Suppressor macrophage treated with lipopolysaccharide for 4 hours (primary cell): ENCODE results near the gene LIX1L.

Experiments
- DNase-seq: peaks from one replicate; pipeline ENCODE4 v3.0.0-alpha.2; 2020

The LIX1L gene

DNA sequence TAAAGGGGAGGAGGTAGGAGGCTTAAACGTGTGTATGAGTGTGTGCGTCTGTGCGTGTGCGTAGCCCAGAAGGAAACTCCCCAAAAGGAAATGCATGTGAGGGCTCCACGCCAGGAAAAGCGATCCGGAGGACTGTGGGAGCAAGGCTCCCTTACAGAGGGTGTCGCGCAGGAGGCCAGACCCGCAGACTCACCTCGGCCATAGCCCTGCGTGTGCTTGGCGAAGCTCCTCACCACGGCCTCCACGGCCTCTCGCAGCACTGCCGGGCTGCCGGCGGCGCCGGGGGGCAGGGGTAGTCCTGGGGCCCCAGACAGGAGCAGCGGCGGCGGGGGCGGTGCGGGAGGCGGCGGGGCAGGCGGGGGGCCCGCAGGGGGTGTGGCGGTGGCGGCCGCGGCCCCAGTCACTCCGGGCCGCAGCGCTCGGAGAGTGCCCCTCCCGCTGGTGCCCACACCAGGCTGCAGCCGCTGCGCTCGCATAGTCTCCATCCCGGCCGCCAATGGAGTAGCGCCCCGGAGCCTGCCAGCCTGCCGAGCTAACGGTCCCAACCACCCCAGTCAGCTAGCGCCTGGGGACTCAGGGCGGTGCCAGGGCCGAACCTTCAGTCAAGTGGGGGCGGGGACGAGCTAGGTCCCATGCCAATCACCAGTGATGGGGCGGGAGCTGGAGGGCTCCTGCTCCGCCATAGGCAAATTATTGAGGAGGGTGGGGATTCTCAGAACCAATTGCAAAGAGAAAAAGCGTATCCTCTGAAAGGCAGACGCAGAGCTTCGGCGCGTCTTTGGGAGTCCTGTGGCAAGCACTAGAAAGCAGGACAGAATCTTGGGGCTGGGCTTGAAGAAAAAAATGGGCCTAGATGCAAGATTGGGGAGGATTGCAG, at the start of gene LIX1L:
TSS of gene LIX1L (minus strand) at position 575 of the 877 bp plus-strand sequence. CDS start at position 485, 90 bp downstream.
- peak; percentile 97 for DNase-seq

DNA sequence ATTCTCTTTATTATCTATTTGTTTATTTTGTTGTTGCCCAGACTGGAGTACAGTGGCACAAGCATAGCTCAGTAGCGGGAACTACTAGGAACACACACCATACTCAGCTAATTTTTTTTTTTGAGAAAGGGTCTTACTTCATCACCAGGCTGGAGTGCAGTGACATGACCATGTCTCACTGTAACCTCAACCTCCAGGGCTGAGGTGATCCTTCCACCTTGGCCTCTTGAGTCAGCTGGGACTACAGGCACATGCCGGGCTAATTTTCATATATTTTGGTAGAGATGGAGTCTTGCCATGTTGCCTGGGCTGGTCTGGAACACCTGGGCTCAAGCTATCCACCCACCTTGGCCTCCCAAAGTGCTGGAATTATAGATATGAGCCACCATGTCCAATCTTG, 43.9 kb upstream of the LIX1L start:
- DNase-seq = no peak

DNA sequence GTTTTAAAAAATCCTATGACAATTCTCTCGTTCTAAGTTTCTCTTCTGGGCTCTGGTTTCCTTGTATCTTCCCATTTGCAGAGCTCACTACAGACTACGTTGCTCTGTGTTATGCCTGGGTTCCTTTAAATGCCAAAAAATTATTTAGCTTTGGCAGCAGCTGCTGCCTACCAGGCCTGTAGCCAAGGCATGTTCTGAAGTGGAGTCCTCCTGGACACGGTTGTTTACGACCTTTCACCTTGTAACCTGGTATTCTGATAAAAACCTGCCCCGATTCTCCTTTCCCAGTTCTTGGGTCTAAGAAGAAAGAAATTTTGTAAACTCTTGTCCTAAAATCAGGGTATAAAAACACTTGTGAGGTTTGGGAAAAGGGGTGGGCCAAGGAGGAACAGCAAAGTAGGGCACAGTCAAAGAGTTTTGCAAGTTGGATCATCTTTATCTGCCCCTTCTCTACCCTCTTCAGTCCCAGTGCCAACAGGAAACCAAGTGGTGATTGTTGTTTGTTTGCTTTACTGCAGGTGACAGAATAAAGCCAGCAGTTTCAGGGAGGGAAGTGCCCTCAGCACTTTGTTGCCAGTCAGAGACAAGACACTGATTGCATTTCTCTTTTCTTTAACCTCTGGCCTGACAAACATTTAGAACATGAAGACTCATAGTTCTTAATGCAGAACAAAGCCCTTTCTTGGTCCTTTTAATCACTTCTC, 41.7 kb upstream of the LIX1L start:
- DNase-seq = peak; percentile 41

DNA sequence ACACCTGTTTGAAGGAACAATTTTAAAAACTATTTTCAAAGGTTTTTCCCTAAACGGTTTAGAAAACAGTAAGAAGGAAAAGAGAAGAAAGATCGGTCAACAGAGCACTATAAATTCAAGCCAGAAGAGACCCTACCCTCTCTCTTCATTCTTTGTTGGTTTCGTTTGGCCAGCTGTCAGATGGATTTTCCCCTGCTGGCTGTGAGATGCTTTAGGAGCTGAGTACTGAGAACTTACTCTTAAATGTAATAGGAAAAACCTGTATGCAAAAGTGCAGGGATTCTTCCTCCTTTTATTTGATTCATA, 39.9 kb upstream of the LIX1L start:
- DNase-seq = no peak

DNA sequence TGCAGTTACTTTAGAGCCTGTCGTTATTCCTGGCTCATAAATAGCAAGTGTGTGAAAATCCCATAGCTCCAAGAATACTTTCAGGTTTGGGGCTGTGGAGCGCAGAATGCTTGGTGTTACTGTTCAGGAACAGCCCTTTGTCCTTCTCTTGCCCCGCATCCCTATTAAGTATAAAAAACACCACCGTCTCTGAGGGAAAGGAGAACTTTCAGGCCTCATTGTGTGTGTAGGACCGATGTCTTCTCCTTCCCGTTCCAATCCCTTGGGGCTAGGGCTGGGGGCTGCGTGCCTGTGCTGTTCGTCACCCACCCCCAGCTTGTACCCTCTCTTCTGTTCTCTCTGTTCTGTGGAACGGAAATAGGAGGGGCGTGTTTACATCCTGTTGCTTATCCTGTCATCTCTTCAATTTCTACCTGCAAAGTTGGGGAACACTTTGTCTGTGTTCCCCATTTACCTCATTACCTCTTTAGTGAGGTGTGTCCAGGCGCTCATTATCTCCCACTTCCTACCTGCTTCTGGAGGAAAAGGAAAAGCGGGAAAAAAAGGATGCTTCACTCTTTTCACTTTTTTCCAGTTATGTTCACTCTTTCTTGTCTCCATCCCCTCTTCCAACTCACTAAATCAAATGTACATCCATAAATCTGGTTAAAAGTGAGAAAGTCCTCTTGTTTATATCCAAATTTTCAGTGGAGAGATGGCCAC, 39.4 kb upstream of the LIX1L start:
- no peak for DNase-seq

DNA sequence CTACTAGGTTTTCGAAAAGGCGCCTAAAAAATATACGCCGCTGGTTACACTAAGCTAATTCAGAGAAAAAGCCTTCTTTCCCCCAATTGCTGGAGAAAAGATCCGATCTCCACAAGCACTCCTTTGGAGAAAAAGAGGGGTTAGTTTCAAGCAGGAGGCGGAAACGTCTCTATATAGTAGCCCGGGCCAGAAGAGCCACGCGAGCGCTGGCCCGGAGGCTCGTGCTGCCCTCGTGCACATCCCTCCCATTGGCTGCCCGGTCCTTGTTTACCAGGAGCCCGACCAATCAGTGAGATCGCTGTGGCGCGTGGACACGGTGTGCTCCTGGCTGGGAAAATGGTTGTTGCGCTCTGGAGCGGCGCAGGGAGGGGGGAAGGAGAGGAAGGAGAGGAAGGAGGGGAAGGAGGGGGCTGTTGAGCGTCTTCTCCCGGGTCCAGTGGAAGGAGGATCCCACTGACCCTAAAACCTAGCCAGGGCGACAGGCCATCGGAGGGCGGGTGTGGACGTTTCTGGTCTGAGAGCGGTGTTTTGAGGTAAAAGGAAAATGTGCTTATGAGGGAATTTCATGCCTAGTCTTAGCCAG, 38.7 kb upstream of the LIX1L start, which contains the start of gene TXNIP:
TSS of gene TXNIP (minus strand) at position 147 of the 583 bp plus-strand sequence. CDS start 313 bp downstream, outside the sequence.
- DNase-seq = peak; percentile 97

GRCh38 chr1:145995964-145996432, 38.2 kb upstream of the LIX1L start:
- no peak for DNase-seq

GRCh38 chr1:145995148-145995881, 37.5 kb upstream of the LIX1L start:
- peak; percentile 34 for DNase-seq

DNA sequence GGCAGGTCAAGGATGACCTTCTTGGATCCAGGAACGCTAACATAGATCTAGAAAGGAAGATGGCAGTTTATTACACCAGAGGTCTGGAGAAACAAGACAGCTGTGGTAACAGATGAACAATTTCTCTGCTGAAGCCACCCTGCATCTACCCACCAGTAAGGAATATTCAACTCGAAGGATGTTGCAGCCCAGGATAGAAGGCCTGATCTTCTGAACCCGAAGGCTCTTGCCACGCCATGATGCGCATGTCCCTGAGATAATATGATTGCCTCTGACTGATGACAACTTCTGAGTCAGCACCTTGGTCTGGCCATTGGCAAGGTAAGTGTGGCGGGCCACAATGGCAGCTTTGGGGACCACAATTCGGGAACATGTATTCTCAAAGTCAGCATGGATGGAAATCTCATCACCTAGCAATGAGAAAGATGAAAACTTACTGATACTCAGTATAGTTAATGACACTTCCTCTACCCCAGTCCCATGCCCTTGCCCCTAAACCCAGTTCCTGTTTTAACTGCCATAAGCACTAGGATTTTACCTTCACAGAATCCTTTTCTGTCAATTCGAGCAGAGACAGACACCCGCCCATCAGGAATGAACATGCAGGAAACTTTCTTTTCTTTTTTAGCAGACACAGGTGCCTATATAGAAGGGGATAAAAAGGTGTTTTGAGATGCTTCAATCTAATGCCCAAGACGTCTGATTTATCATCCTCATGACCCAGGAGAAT, 36.7 kb upstream of the LIX1L start:
- DNase-seq = peak; percentile 44

DNA sequence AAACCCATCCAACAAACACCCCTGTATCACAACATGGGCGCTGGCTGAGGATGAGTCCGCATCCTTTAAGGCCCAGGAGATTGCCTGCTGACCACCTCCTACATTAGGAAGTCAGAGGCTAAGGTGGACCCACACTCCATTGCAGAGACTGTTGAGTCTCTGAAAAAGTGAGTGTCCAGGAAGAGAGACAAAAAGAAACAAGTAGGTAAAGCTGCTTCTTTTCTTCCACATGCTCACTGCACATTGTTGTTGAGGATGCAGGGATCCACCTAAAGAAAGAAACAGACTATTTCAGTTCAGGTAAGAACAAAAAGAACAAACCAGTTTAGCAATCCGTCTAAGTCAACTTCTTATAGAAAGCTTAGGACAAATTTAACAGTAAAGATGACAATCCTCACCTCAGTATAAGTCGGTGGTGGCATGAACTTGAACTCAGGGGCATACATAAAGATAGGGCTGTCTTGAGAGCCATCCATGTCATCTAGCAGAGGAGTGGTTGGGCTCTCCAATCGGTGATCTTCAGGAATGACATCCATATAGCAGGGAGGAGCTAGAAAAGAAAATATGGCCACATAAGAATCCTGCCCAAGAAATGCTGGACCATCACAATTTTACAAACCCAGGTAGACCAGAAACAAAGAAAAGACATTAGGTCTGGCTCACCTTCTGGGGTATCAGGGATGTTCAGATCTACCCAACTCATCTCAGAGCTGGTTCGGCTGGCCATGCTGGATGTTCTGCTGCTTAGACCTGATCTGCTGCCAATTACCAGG, 36.0 kb upstream of the LIX1L start:
- DNase-seq = peak; percentile 34

DNA sequence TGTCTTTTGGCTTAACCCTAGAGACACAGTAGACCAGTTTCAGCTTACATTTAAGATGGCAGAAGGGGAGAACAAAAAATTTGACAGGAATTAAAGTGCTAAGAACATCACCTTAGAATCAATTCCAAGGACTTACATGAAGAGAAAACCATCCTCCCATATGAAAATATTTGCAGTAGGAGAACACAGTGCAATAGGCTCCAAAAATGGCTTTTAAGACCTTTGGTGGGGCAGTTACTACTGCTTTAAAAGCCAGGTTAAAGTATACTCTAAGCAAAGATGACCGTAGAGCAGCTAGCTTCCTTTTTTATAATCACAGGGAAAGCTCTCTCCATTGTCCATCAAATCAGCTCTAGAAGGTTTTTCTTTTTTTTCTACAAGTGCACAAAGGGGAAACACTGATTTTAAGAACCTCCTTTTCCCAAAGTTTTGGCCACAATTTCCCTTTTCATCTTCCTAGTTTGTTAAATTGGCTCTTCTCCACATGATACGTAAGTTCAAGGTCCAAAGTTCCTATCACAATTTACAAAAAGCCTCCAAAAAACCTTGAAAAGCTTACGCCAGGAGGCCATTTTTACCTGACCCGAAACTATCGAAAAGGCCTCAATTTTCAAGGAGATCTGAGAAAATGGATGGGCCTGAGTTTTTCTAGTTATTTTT, 35.3 kb upstream of the LIX1L start:
- no peak for DNase-seq

DNA sequence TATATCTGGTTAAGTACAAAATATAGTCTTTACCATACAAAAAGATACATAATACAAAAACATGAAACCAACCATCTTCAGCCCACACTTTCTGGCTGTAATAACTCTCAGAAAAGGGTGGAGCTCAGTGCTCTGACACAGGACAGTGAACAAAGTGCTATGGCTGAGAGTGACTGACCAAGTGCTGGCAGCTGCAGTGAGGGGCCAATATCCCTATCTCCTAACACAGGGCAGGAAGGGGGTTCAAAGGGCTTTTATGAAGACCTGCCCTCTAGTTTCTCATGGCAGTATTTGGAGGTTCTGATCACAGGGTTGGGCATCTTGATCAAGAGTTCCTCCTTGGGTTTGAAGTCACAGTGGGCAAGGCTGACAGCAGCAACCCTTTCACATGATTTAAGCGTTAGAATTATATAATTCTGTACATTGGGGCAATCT, 34.7 kb upstream of the LIX1L start:
- no peak for DNase-seq

DNA sequence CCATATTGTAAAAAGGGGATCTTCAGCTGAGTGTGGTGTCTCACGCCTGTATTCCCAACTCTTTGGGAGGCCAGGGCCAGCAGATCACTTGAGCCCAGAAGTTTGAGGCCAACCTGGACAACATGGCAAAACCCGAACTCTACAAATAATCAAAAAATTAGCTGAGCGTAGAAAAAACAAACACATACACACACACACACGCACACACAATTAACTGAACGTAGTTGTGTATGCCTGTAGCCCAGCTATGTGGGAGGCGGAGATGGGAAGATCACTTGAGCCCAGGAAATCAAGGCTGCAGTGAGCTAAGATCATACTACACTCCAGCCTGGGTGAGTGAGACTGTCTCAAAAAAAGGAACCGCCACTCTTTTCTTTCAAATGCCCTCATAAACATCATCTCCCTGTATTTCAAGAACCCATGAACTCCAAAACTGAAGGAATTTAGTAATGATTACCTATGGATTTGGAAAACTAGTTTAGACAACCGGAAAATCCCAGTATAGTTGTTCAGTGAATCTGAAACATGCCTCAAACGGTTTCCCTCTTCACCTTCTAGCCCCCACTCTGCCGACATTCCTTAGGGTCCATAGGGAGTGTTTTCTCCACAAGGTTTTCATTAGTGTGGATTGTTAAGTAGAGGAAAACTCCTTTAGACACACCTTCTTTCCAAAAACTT, 34.1 kb upstream of the LIX1L start:
- peak; percentile 36 for DNase-seq

GRCh38 chr1:145990249-145990855, 32.5 kb upstream of the LIX1L start:
- DNase-seq = no peak

GRCh38 chr1:145988773-145989172, 31.0 kb upstream of the LIX1L start:
- no peak for DNase-seq

DNA sequence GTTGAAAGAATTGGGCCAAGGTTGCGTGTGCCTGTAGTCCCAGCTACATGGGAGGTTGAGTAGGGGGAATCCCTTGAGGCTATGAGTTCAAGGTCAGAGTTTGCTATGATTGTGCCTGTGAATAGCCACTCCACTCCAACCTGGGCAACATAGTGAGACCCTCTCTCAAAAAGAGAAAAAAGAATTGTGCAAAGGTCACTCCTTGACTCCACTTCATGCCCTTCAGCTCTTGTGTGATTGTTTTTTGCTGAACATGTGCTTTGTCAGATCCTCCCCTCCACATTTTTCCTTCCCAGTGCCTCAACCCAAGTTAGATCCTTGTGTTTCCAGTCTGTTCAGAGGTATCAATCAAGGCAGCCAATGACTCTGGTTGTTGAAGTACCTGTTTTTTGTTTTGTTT, 30.1 kb upstream of the LIX1L start:
- DNase-seq = no peak

DNA sequence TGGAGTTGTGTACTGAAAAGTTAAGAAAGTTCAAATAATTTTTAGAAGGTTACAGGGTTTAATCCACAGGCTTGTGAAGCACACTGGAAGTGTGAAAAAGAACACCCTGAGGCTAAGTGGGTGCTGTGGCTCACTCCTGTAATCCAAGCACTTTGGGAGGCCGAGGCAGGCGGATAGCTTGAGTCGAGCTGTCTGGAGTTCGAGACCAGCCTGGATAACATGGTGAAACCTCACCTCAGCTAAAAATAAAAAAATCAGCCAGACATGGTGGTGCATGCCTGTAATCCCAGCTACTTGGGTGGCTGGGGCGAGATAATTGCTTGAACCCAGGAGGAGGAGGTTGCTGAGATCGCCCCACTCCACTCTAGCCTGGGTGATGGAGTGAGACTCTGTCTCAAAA, 28.7 kb upstream of the LIX1L start:
- DNase-seq = no peak

- DNase-seq = peak; percentile 64
These were observed 28.0 kb upstream of the LIX1L start for GRCh38 chr1:145985502-145986439.
